Astrocyte (in vitro differentiated cells and primary cell): ENCODE data around the gene SF3B3.

Experiments
- EZH2 ChIP-seq: IDR thresholded peaks from 2 replicates; pipeline ENCODE4 v1.6.1; 2012; ENCODE audit warnings: mild to moderate bottlenecking, low read length, inconsistent platforms; ENCODE audit not compliant: insufficient read depth
- TF ChIP-seq, protein P1 (sequence below): IDR thresholded peaks from 2 replicates; pipeline ENCODE4 v1.5.1; 2011; ENCODE audit warnings: low read depth, mild to moderate bottlenecking, inconsistent platforms, low read length, moderate library complexity; ENCODE audit not compliant: insufficient read depth

DNA sequence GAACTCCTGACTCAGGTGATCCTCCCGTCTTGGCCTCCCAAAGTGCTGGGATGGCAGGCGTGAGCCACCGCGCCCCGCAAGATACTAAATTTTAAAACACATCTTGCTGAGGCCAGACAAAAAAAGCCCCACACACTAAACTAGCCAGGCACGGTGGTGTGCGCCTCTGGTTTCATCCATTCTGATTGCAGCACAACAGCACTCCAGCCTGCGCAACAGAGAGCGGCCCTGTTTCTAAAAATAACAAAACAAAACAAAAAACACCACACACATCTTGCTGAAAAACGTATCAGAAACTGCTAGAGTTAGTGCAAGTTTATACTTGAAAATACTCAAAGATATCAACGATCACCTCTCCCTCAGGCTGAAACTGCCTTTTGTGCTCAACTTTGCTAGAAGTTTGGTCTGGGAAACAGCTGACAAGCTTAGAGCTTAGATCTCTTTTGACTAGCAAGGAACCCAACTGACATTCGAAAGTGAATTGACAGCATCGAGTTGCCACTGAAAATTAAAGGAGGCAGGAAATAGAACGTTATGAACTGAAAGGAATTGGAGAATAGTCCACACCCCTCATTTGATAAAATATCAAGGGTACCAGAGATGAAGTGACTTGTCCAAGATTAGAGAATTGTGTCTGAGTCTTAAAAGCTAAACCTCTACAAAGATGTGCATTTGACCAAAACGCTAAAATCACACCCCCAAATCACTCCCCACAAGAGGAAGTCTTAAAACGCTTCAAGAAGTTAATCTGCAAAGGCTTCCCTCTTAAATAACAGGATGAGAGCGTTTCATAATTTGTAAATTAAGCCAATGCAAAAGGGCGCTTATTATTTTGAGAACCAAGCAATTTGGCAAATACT is 1.2 kb upstream of the SF3B3 start:
- TF ChIP-seq, protein P1, sequence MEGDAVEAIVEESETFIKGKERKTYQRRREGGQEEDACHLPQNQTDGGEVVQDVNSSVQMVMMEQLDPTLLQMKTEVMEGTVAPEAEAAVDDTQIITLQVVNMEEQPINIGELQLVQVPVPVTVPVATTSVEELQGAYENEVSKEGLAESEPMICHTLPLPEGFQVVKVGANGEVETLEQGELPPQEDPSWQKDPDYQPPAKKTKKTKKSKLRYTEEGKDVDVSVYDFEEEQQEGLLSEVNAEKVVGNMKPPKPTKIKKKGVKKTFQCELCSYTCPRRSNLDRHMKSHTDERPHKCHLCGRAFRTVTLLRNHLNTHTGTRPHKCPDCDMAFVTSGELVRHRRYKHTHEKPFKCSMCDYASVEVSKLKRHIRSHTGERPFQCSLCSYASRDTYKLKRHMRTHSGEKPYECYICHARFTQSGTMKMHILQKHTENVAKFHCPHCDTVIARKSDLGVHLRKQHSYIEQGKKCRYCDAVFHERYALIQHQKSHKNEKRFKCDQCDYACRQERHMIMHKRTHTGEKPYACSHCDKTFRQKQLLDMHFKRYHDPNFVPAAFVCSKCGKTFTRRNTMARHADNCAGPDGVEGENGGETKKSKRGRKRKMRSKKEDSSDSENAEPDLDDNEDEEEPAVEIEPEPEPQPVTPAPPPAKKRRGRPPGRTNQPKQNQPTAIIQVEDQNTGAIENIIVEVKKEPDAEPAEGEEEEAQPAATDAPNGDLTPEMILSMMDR = no peak
- TF ChIP-seq EZH2 = no peak
